Kidney (tissue), 14 donors: ENCODE results near the gene CCDC138. TPM values are rescaled to one million over a fixed set of nuclear protein-coding genes. Genes with fewer than 3 reads are reported as not detected.

Experiments used
- DNase-seq, 5 donors: peaks; one replicate each; pipeline ENCODE4 v3.0.0-alpha.2; 2013 to 2020
- FAIRE-seq: peaks from 2 replicates; lab custom pipeline; 2012; peaks lifted over from hg19 to GRCh38; lab: Jason Lieb, UNC
- H3K27ac ChIP-seq, 2 donors: one replicate each; pipeline ENCODE4 v1.7.0; 2013; ENCODE audit warnings: low read depth in 2 of 2, low read length in 2 of 2, inconsistent platforms in 1 of 2
- H3K27me3 ChIP-seq: one replicate; pipeline ENCODE4 v1.7.1; 2013; ENCODE audit warnings: low read length, inconsistent platforms; ENCODE audit not compliant: control insufficient read depth, insufficient read depth
- H3K36me3 ChIP-seq, 3 donors: one replicate each; pipeline versions ENCODE4 v1.7.0 to v1.7.1; 2013; ENCODE audit warnings: low read length in 3 of 3, control low read depth in 1 of 3, inconsistent platforms in 1 of 3; ENCODE audit not compliant: insufficient read depth in 3 of 3, control insufficient read depth in 2 of 3
- H3K4me1 ChIP-seq, 3 donors: one replicate each; pipeline versions ENCODE4 v1.7.0 to v1.7.1; 2013; ENCODE audit warnings: low read length in 3 of 3, inconsistent platforms in 1 of 3, low read depth in 1 of 3; ENCODE audit not compliant: control insufficient read depth in 2 of 3, insufficient read depth in 2 of 3
- H3K4me3 ChIP-seq, 3 donors: one replicate each; pipeline versions ENCODE4 v1.7.0 to v1.8.1; 2013; ENCODE audit warnings: low read length in 3 of 3, control low read depth in 1 of 3, inconsistent platforms in 1 of 3
- H3K9ac ChIP-seq, 3 donors: one replicate each; pipeline versions ENCODE4 v1.7.0 to v1.7.1; 2013; ENCODE audit warnings: low read length in 3 of 3, control low read depth in 1 of 3, inconsistent platforms in 1 of 3
- H3K9me3 ChIP-seq, 3 donors: one replicate each; pipeline versions ENCODE4 v1.7.0 to v1.7.1; 2013; ENCODE audit warnings: low read length in 3 of 3, control low read depth in 1 of 3, inconsistent platforms in 1 of 3; ENCODE audit not compliant: control insufficient read depth in 2 of 3, insufficient read depth in 1 of 3
- CTCF ChIP-seq: IDR thresholded peaks from 3 replicates; pipeline ENCODE4 v1.5.1; 2012; ENCODE audit warnings: mild to moderate bottlenecking, moderate library complexity, borderline replicate concordance; ENCODE audit not compliant: insufficient read depth; ENCODE audit errors: extremely low read depth
- intact Hi-C: fragments of 100-400 bp; cut with DNase I; formaldehyde crosslinking; loops from one replicate; pipeline ENCODE4 v1.11.1; 2022
- polyA plus RNA-seq: library from polyadenylated mRNA; stranded (reverse); fragments of 350-450 nt; fragmentation: Illumina TruSeq; extraction: RNeasy Lipid Tissue Mini Kit (QIAGEN cat#74804); gene quantifications from one replicate; pipeline ENCODE4 v1.2.3, GENCODE V29; 2014; ENCODE audit warnings: low read depth, low replicate concordance; ENCODE audit not compliant: insufficient read depth
- total RNA-seq: library from RNA; stranded (reverse); fragmentation: NEBNext Ultra II Directional; extraction: Animal tissue kit (Norgen Biotek cat#: 25700); gene quantifications from one replicate; pipeline ENCODE4 v1.2.1, GENCODE V29; 2021
- donor health status: control.
- donor health status: control.
- donor health status: control.
- donor health status: control.
- donor health status: control.
- donor health status: DM: yes; HTN: yes; CAD: no.
- donor health status: Normal renal cell carcinoma (clear cell type).

The CCDC138 gene
- total and polyA plus RNA-seq, 2 donors from 2014 or later = 1.3 to 3.2 TPM

GRCh38 chr2:108904680-108905079 lies 118.1 kb downstream of the CCDC138 start:
- intact Hi-C loops = no loop called here
- H3K4me1 ChIP-seq = no peaks in the 10 kb centered on the region
- no peaks in the 10 kb centered on the region for H3K36me3 ChIP-seq
- no peak overlapping the region for H3K4me3 ChIP-seq
- no peak for DNase-seq
- no peak for FAIRE-seq
- no peak for TF ChIP-seq CTCF
- no peak overlapping the region for H3K9ac ChIP-seq
- H3K27ac ChIP-seq = no peak overlapping the region
- no peaks in the 10 kb centered on the region for H3K9me3 ChIP-seq
- no peaks in the 10 kb centered on the region for H3K27me3 ChIP-seq

- intact Hi-C loops = no loop called here
Measured at GRCh38 chr2:108905176-108905575, 118.6 kb downstream of the CCDC138 start.

GRCh38 chr2:108905906-108906305 lies 119.3 kb downstream of the CCDC138 start:
- Histone ChIP-seq H3K27me3 (no peaks in the 10 kb centered on the region), H3K9ac (no peak overlapping the region), H3K9me3 (no peaks in the 10 kb centered on the region), H3K4me3 (no peak overlapping the region), H3K4me1 (no peaks in the 10 kb centered on the region), H3K27ac (no peak overlapping the region), H3K36me3 (no peaks in the 10 kb centered on the region)
- TF ChIP-seq CTCF = no peak
- FAIRE-seq (no peak), DNase-seq (no peak)
- intact Hi-C loops = no loop called here

More at GRCh38 chr2:108905176-108905575, 118.6 kb downstream of the CCDC138 start:
- Histone ChIP-seq H3K27me3 (no peaks in the 10 kb centered on the region), H3K9me3 (no peaks in the 10 kb centered on the region), H3K4me1 (no peaks in the 10 kb centered on the region), H3K9ac (no peak overlapping the region), H3K4me3 (no peak overlapping the region), H3K27ac (no peak overlapping the region), H3K36me3 (no peaks in the 10 kb centered on the region)
- TF ChIP-seq CTCF = no peak
- FAIRE-seq (no peak), DNase-seq (no peak)

GRCh38 chr2:108906403-108907077 lies 120.0 kb downstream of the CCDC138 start:
- H3K27ac ChIP-seq = no peak overlapping the region
- no peak overlapping the region for H3K4me3 ChIP-seq
- H3K9ac ChIP-seq = no peak overlapping the region
- H3K27me3 ChIP-seq = no peaks in the 10 kb centered on the region
- DNase-seq (no peak), FAIRE-seq (no peak)
- TF ChIP-seq CTCF = no peak
- no peaks in the 10 kb centered on the region for H3K9me3 ChIP-seq
- no peaks in the 10 kb centered on the region for H3K4me1 ChIP-seq
- intact Hi-C loops = no loop called here
- no peaks in the 10 kb centered on the region for H3K36me3 ChIP-seq
